GM23248 (cell line): ENCODE measurements around the gene CCDC171.

Experiments
- EZH2 ChIP-seq: fragments of 200-600 bp; sonication (generic); IDR thresholded peaks from 2 replicates; pipeline ENCODE4 v1.6.1; 2018; ENCODE audit warnings: antibody characterized with exemption, mild to moderate bottlenecking; ENCODE audit not compliant: insufficient read depth, poor library complexity, severe bottlenecking
- EZH2phosphoT487 ChIP-seq: fragments of 200-600 bp; sonication (generic); IDR thresholded peaks from 2 replicates; pipeline ENCODE4 v1.6.1; 2018; ENCODE audit warnings: antibody characterized with exemption, moderate library complexity, mild to moderate bottlenecking, low read depth; ENCODE audit not compliant: insufficient read depth

DNA sequence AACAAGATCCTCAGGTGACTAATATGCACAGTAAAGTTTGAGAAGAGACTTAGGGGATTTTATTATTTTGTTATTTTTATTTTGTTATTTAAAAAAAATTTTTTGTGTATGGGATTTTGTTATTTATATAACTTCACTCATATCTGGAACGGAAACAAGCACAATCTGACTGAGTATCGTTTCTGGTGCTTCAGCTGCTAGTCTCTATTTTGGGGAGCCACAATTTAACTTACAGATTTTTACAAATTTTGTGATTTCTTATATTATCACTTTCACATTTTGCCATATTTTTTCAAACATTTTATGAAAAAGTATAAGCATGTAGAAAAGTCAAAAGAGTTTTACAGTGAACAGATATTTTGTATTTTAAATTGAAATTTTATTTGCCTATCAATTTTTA lies 208.7 kb downstream of the CCDC171 start:
- TF ChIP-seq EZH2phosphoT487, result no peak
- TF ChIP-seq EZH2, result no peak
